Thoracic aorta (tissue), 2 donors: ENCODE data around the gene PIGN. TPM values are rescaled to one million over a fixed set of nuclear protein-coding genes. Genes with fewer than 3 reads are reported as not detected.

Experiments
- ATAC-seq: fragments of 150-250 bp; one replicate; pipeline ENCODE4 v1.8.0; 2017; ENCODE audit warnings: low read depth; ENCODE audit not compliant: insufficient number of reproducible peaks, low FRiP score
- DNase-seq: peaks from one replicate; pipeline ENCODE4 v3.0.0-alpha.2; 2020; ENCODE audit warnings: low spot score
- H3K27ac ChIP-seq, 2 donors: fragments of 200-600 bp; sonication (generic); 1 replicate in 1 of 2; 2 replicates in 1 of 2; pipeline ENCODE4 v1.5.1; 2016; ENCODE audit warnings: mild to moderate bottlenecking in 2 of 2, moderate library complexity in 2 of 2
- H3K27me3 ChIP-seq: fragments of 200-600 bp; sonication (generic); replicated peaks from 2 replicates; pipeline ENCODE4 v1.6.0; 2016; ENCODE audit warnings: mild to moderate bottlenecking; ENCODE audit not compliant: insufficient read depth
- H3K36me3 ChIP-seq: fragments of 200-600 bp; sonication (generic); one replicate; pipeline ENCODE4 v1.5.1; 2016
- H3K4me1 ChIP-seq, 2 donors: fragments of 200-600 bp; sonication (generic); 1 replicate in 1 of 2; 2 replicates in 1 of 2; pipeline versions ENCODE4 v1.5.1 to v1.6.0; 2016; ENCODE audit warnings: low read depth in 2 of 2, mild to moderate bottlenecking in 1 of 2; ENCODE audit not compliant: control insufficient read depth in 1 of 2
- H3K4me3 ChIP-seq: fragments of 200-600 bp; sonication (generic); 2 replicates; pipeline ENCODE4 v1.5.1; 2016; ENCODE audit warnings: mild to moderate bottlenecking
- H3K9me3 ChIP-seq: fragments of 200-600 bp; sonication (generic); 2 replicates; pipeline ENCODE4 v1.5.1; 2016
- total RNA-seq, 2 donors: library from RNA; depleted of rRNA; stranded (reverse); fragments of >200 nt; gene quantifications; one replicate each; pipeline versions ENCODE4 v1.1.0 to v1.2.3, GENCODE V29; 2016
- TF ChIP-seq, protein P1 (sequence below): fragments of 200-600 bp; sonication (generic); IDR thresholded peaks from one replicate; pipeline ENCODE4 v1.5.1; 2019; ENCODE audit warnings: antibody characterized with exemption

Gene PIGN
- total RNA-seq, 2 donors from 2014 or later, result 24.2 to 31.8 TPM

DNA sequence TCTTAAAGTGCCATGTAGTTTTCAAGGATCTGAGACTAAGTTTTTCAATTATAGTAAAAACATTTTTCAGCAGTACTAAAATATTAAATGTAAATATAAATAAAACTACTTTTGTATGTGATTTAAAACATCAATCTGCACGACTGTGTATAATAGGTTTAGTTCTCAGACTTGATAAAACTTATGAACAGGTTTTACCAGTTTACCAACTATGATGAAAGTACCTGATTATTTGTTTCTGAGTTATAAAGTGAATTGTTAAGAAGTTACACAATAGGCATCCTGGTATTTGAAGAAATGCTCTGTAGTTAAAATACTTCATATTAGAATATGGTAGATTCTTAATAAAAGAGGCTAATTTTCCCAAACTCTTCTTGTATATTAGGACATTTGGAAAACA, 15.0 kb upstream of the PIGN start:
- ATAC-seq (no peak), DNase-seq (no peak)
- Histone ChIP-seq H3K4me1 (peaks cover 11 to 14% of the 10 kb centered on the region in 2 donors), H3K27me3 (no peaks in the 10 kb centered on the region), H3K27ac (no peak overlapping the region), H3K36me3 (no peaks in the 10 kb centered on the region), H3K4me3 (no peak overlapping the region), H3K9me3 (no peaks in the 10 kb centered on the region)
- TF ChIP-seq, protein P1, sequence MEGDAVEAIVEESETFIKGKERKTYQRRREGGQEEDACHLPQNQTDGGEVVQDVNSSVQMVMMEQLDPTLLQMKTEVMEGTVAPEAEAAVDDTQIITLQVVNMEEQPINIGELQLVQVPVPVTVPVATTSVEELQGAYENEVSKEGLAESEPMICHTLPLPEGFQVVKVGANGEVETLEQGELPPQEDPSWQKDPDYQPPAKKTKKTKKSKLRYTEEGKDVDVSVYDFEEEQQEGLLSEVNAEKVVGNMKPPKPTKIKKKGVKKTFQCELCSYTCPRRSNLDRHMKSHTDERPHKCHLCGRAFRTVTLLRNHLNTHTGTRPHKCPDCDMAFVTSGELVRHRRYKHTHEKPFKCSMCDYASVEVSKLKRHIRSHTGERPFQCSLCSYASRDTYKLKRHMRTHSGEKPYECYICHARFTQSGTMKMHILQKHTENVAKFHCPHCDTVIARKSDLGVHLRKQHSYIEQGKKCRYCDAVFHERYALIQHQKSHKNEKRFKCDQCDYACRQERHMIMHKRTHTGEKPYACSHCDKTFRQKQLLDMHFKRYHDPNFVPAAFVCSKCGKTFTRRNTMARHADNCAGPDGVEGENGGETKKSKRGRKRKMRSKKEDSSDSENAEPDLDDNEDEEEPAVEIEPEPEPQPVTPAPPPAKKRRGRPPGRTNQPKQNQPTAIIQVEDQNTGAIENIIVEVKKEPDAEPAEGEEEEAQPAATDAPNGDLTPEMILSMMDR, result no peak

GRCh38 chr18:62200121-62200914, 13.5 kb upstream of the PIGN start:
- no peak for DNase-seq
- Histone ChIP-seq H3K27ac (no peak overlapping the region), H3K4me1 (peaks cover 11 to 14% of the 10 kb centered on the region in 2 donors), H3K9me3 (no peaks in the 10 kb centered on the region), H3K36me3 (no peaks in the 10 kb centered on the region), H3K27me3 (no peaks in the 10 kb centered on the region), H3K4me3 (no peak overlapping the region)
- TF ChIP-seq, protein P1, result no peak
- ATAC-seq, result no peak

DNA sequence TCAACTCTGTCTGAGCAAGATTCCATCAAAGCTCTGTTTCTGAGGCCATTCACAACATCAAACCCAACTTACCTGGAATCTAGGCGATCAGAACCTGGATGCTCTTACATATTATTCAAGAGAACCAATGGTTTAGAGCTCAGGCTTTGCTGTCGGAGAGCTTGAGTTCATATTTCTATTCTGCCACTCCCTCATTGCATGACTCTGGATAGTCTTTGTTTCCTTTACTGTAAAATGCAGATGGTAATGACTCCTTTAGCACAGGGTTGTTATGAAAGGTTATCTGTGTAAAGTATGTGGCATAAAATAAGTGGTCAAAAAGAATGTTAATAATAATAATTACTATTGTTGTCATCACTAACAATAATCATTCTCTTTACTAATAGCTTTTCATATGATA, 12.8 kb upstream of the PIGN start:
- TF ChIP-seq, protein P1, result no peak

GRCh38 chr18:62198259-62198658, 11.4 kb upstream of the PIGN start:
- TF ChIP-seq, protein P1, result no peak

More for the DNA sequence above, 12.8 kb upstream of the PIGN start:
- ATAC-seq, result no peak
- Histone ChIP-seq H3K36me3 (no peaks in the 10 kb centered on the region), H3K4me3 (no peak overlapping the region), H3K27ac (no peak overlapping the region), H3K4me1 (peaks cover 11 to 14% of the 10 kb centered on the region in 2 donors), H3K9me3 (no peaks in the 10 kb centered on the region), H3K27me3 (no peaks in the 10 kb centered on the region)
- no peak for DNase-seq

GRCh38 chr18:62196980-62197379, 10.1 kb upstream of the PIGN start:
- Histone ChIP-seq H3K27me3 (no peaks in the 10 kb centered on the region), H3K4me1 (peaks cover 18 to 20% of the 10 kb centered on the region in 2 donors), H3K9me3 (no peaks in the 10 kb centered on the region), H3K36me3 (no peaks in the 10 kb centered on the region), H3K27ac (no peak overlapping the region), H3K4me3 (no peak overlapping the region)
- TF ChIP-seq, protein P1, result no peak
- ATAC-seq, result no peak
- no peak for DNase-seq

More at GRCh38 chr18:62198259-62198658, 11.4 kb upstream of the PIGN start:
- Histone ChIP-seq H3K4me3 (no peak overlapping the region), H3K27ac (no peak overlapping the region), H3K27me3 (no peaks in the 10 kb centered on the region), H3K9me3 (no peaks in the 10 kb centered on the region), H3K36me3 (no peaks in the 10 kb centered on the region), H3K4me1 (peaks cover 14 to 20% of the 10 kb centered on the region in 2 donors)
- ATAC-seq, result no peak
- no peak for DNase-seq
